Breast epithelium (tissue), 4 donors: ENCODE results near the gene POR. TPM values are rescaled to one million over a fixed set of nuclear protein-coding genes. Genes with fewer than 3 reads are reported as not detected.

Experiments
- DNase-seq, 2 donors: peaks; one replicate each; pipeline ENCODE4 v3.0.0-alpha.2; 2019; ENCODE audit warnings: low spot score in 2 of 2
- H3K27ac ChIP-seq, 2 donors: fragments of 200-600 bp; sonication (generic) in 1 of 2; one replicate each; pipeline ENCODE4 v1.5.1; 2016 to 2019; ENCODE audit warnings: mild to moderate bottlenecking in 1 of 2
- H3K27me3 ChIP-seq, 2 donors: fragments of 200-600 bp; sonication (generic) in 1 of 2; one replicate each; pipeline versions ENCODE4 v1.5.1 to v1.6.0; 2017 to 2019; ENCODE audit warnings: control low read depth in 1 of 2, mild to moderate bottlenecking in 1 of 2
- H3K36me3 ChIP-seq: fragments of 200-600 bp; one replicate; pipeline ENCODE4 v1.5.1; 2019
- H3K4me1 ChIP-seq, 2 donors: fragments of 200-600 bp; sonication (generic); one replicate each; pipeline ENCODE4 v1.5.1; 2016 to 2019; ENCODE audit warnings: control low read depth in 1 of 2
- H3K4me3 ChIP-seq, 3 donors: fragments of 200-600 bp; sonication (generic); 1 replicate in 2 of 3; 2 replicates in 1 of 3; pipeline ENCODE4 v1.5.1; 2016 to 2019; ENCODE audit warnings: mild to moderate bottlenecking in 3 of 3, moderate library complexity in 2 of 3
- H3K9me3 ChIP-seq, 2 donors: fragments of 200-600 bp; sonication (generic) in 1 of 2; one replicate each; pipeline ENCODE4 v1.5.1; 2016 to 2019; ENCODE audit warnings: control low read depth in 1 of 2
- POLR2A ChIP-seq: fragments of 450-650 bp; IDR thresholded peaks from one replicate; pipeline ENCODE4 v1.6.1; 2016; ENCODE audit warnings: antibody characterized with exemption, mild to moderate bottlenecking, moderate library complexity
- POLR2AphosphoS5 ChIP-seq, 3 donors: sonication (generic); formaldehyde crosslinking; IDR thresholded peaks; one replicate each; pipeline ENCODE4 v1.6.1; 2017; ENCODE audit warnings: antibody characterized with exemption in 3 of 3
- intact Hi-C: fragments of 100-400 bp; cut with DNase I; formaldehyde crosslinking; loops from one replicate; pipeline ENCODE4 v1.15.1; 2023; ENCODE audit warnings: low total_unique reads
- total RNA-seq, 3 donors: library from RNA; depleted of rRNA; stranded (reverse); fragments of >200 nt; gene quantifications; one replicate each; pipeline ENCODE4 v1.1.0, GENCODE V29; 2016
- TF ChIP-seq, protein P1 (sequence below), 3 donors: fragments of 450-650 bp; IDR thresholded peaks; one replicate each; pipeline ENCODE4 v1.5.1; 2016 to 2017; ENCODE audit warnings: antibody characterized with exemption in 3 of 3, mild to moderate bottlenecking in 3 of 3, moderate library complexity in 3 of 3

POR gene
- total RNA-seq, 3 donors from 2014 or later, result 62.1 to 123 (median 87.7) TPM

DNA sequence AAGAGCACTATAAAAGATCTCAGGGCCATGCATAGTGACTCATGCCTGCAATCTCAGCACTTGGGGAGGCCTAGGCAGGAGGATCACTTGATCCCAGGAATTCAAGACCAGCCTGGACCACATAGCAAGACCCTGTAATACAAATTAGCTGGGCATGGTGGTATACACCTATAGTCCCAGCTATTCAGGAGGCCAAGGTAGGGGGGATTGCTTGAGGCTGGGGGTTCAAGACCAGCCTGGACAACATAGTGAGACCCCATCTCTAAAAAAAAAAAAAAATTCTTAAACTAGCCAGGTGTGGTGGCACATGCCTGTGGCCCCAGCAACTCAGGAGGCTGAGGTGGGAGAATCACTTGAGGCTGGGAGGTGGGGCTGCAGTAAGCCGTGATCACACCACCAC lies 117.0 kb downstream of the POR start:
- Histone ChIP-seq H3K27me3 (no peaks in the 10 kb centered on the region), H3K36me3 (no peaks in the 10 kb centered on the region), H3K9me3 (no peaks in the 10 kb centered on the region), H3K4me1 (no peaks in the 10 kb centered on the region), H3K4me3 (no peak overlapping the region), H3K27ac (no peak overlapping the region)
- no peak for DNase-seq
- intact Hi-C loops, result no loop called here
- TF ChIP-seq, protein P1, sequence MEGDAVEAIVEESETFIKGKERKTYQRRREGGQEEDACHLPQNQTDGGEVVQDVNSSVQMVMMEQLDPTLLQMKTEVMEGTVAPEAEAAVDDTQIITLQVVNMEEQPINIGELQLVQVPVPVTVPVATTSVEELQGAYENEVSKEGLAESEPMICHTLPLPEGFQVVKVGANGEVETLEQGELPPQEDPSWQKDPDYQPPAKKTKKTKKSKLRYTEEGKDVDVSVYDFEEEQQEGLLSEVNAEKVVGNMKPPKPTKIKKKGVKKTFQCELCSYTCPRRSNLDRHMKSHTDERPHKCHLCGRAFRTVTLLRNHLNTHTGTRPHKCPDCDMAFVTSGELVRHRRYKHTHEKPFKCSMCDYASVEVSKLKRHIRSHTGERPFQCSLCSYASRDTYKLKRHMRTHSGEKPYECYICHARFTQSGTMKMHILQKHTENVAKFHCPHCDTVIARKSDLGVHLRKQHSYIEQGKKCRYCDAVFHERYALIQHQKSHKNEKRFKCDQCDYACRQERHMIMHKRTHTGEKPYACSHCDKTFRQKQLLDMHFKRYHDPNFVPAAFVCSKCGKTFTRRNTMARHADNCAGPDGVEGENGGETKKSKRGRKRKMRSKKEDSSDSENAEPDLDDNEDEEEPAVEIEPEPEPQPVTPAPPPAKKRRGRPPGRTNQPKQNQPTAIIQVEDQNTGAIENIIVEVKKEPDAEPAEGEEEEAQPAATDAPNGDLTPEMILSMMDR (IDR thresholded peaks at IDR 0.05), result no peak
- TF ChIP-seq POLR2AphosphoS5 (IDR thresholded peaks at IDR 0.05), result no peak
- no peak for TF ChIP-seq POLR2A

Other genes starting within 250 kb of the POR start
- 10 to 100 TPM; 20.6 to 24.6 (median 23.8) TPM for gene HIP1, start 176.2 kb upstream of the POR start, total RNA-seq
- gene CCL26, start 142.9 kb upstream of the POR start, total RNA-seq, result 1 to 10 TPM in 1 of 3 donors, under 1 TPM in 1, not detected in 1; 0.59 to 1.3 TPM
- 1 to 10 TPM in 1 of 3 donors, not detected in 2; 1.3 TPM for gene CCL24, start 101.3 kb upstream of the POR start, total RNA-seq
- 10 to 100 TPM; 36.6 to 47.7 (median 39.0) TPM for gene RHBDD2, start 36.1 kb upstream of the POR start, total RNA-seq
- gene TMEM120A, start 79.4 kb downstream of the POR start, total RNA-seq, result 10 to 100 TPM; 27.2 to 52.0 (median 42.9) TPM
- 10 to 100 TPM; 27.5 to 38.3 (median 28.3) TPM for gene STYXL1, start 132.8 kb downstream of the POR start, total RNA-seq
- gene MDH2, start 133.0 kb downstream of the POR start, total RNA-seq, result 10 to 100 TPM; 52.0 to 63.3 (median 61.8) TPM